GM12878 (cell line): ENCODE data around the gene STARD10. TPM values are rescaled to one million over a fixed set of nuclear protein-coding genes. Genes with fewer than 3 reads are reported as not detected.

Source experiments
- ATAC-seq: fragments of 200-7000 bp; cut with Tn5 transposase; 3 replicates; pipeline ENCODE4 v1.9.1; 2020; ENCODE audit warnings: mild to moderate bottlenecking, moderate library complexity
- BruUV-seq: library from RNA; stranded (reverse); fragments of 400-500 nt; replicated peaks from 2 replicates; lab custom pipeline; 2021; lab: Mats Ljungman, UMichigan
- CTCF ChIA-PET: fragments of 300-600 bp; sonication (Branson Sonifier 250); formaldehyde crosslinking; extraction: SDS; loops from one replicate; lab custom pipeline; 2021; ENCODE audit warnings: inconsistent platforms; lab: Yijun Ruan, JAX
- POLR2A ChIA-PET: fragments of 350-600 bp; formaldehyde crosslinking; extraction: SDS; loops from one replicate; lab custom pipeline; 2021; ENCODE audit warnings: inconsistent platforms; lab: Charles Lee
- RAD21 ChIA-PET: fragments of 300-600 bp; sonication (Branson Sonifier 250); formaldehyde crosslinking; loops from one replicate; lab custom pipeline; 2023; ENCODE audit warnings: antibody characterized with exemption; ENCODE audit not compliant: unreplicated experiment; lab: Charles Lee
- SMC1A ChIA-PET: fragments of 300-600 bp; sonication (Branson Sonifier 250); formaldehyde crosslinking; loops from one replicate; lab custom pipeline; 2023; ENCODE audit not compliant: unreplicated experiment, uncharacterized antibody; lab: Charles Lee
- DNase-seq: peaks from one replicate; pipeline ENCODE4 v3.0.0-alpha.2; 2011; ENCODE audit warnings: low read depth, low spot score
- FAIRE-seq: peaks from 3 replicates; lab custom pipeline; 2011; peaks lifted over from hg19 to GRCh38; lab: Jason Lieb, UNC
- H2AFZ ChIP-seq: 2 replicates; pipeline ENCODE4 v1.6.0; 2011; ENCODE audit warnings: low read depth, low read length, control low read depth; ENCODE audit not compliant: control insufficient read depth
- H3K27ac ChIP-seq: 2 replicates; pipeline ENCODE4 v1.5.1; 2011; ENCODE audit warnings: control low read depth; ENCODE audit not compliant: control insufficient read depth, insufficient read depth
- H3K27me3 ChIP-seq, 2 experiments: replicated peaks in 1 of 2; 2 replicates each; pipeline versions ENCODE4 v1.6.0 to v1.6.1; 2011; ENCODE audit warnings: low read length in 1 of 2; ENCODE audit not compliant: control insufficient read depth in 2 of 2, insufficient read depth in 2 of 2
- H3K36me3 ChIP-seq, 2 experiments: 2 replicates each; pipeline ENCODE4 v1.5.1; 2011; ENCODE audit warnings: low read length in 1 of 2; ENCODE audit not compliant: control insufficient read depth in 2 of 2, insufficient read depth in 2 of 2
- H3K4me1 ChIP-seq: 2 replicates; pipeline ENCODE4 v1.6.1; 2011; ENCODE audit warnings: mild to moderate bottlenecking, low read length, moderate library complexity, mixed read lengths; ENCODE audit not compliant: control insufficient read depth, insufficient read depth
- H3K4me2 ChIP-seq: 2 replicates; pipeline ENCODE4 v1.6.0; 2011; ENCODE audit warnings: control low read depth; ENCODE audit not compliant: control insufficient read depth, insufficient read depth
- H3K4me3 ChIP-seq: fragments of 200-600 bp; sonication (generic); 2 replicates; pipeline ENCODE4 v1.5.1; 2016
- H3K79me2 ChIP-seq: 2 replicates; pipeline ENCODE4 v1.6.0; 2011; ENCODE audit warnings: low read length; ENCODE audit not compliant: control insufficient read depth, insufficient read depth
- H3K9ac ChIP-seq: 2 replicates; pipeline ENCODE4 v1.8.0; 2011; ENCODE audit warnings: low read length, control low read depth, mixed read lengths; ENCODE audit not compliant: control insufficient read depth, insufficient read depth
- H3K9me3 ChIP-seq: replicated peaks from 3 replicates; pipeline ENCODE4 v1.5.1; 2011; ENCODE audit warnings: mild to moderate bottlenecking, low read length; ENCODE audit not compliant: control insufficient read depth, insufficient read depth
- H4K20me1 ChIP-seq: 2 replicates; pipeline ENCODE4 v1.6.0; 2011; ENCODE audit not compliant: control insufficient read depth, insufficient read depth
- BMI1 ChIP-seq: fragments of 450-650 bp; IDR thresholded peaks from 2 replicates; pipeline ENCODE4 v1.6.1; 2016; ENCODE audit warnings: mild to moderate bottlenecking, moderate library complexity, borderline replicate concordance
- CHD4 ChIP-seq: fragments of 200-600 bp; sonication (generic); IDR thresholded peaks from 2 replicates; pipeline ENCODE4 v1.6.1; 2016; ENCODE audit warnings: mild to moderate bottlenecking
- NFXL1 ChIP-seq: fragments of 450-650 bp; IDR thresholded peaks from 2 replicates; pipeline ENCODE4 v1.6.1; 2017; ENCODE audit warnings: antibody characterized with exemption, mild to moderate bottlenecking, borderline replicate concordance
- POU2F2 ChIP-seq: IDR thresholded peaks from 3 replicates; pipeline ENCODE4 v1.6.1; 2011; ENCODE audit warnings: low read depth, mild to moderate bottlenecking, low read length, borderline replicate concordance
- RAD51 ChIP-seq: fragments of 450-650 bp; IDR thresholded peaks from 2 replicates; pipeline ENCODE4 v1.6.1; 2016; ENCODE audit warnings: moderate library complexity, mild to moderate bottlenecking, inconsistent platforms
- SMC3 ChIP-seq: IDR thresholded peaks from 2 replicates; pipeline ENCODE4 v1.6.1; 2011; ENCODE audit warnings: low read length, improper control_type of control experiment, borderline replicate concordance
- ZBED1 ChIP-seq: IDR thresholded peaks from 2 replicates; pipeline ENCODE4 v1.6.1; 2016; ENCODE audit warnings: borderline replicate concordance
- WGBS: methylation state at CpG from one replicate; pipeline ENCODE4 v1.1.6; 2016; ENCODE audit warnings: low lambda C conversion rate; ENCODE audit not compliant: insufficient replicate concordance, insufficient coverage; ENCODE audit errors: missing lambda C conversion rate; 5-methylcytosine and 5-hydroxymethylcytosine counted together
- in situ Hi-C: fragments of 300-500 bp; cut with MboI; formaldehyde crosslinking; loops from 9 replicates; pipeline ENCODE4 v1.14.3; 2018; ENCODE audit warnings: mixed read lengths
- intact Hi-C: fragments of 100-400 bp; cut with micrococcal nuclease; formaldehyde crosslinking; loops from one replicate; pipeline ENCODE4 v1.14.2; 2022; ENCODE audit not compliant: unreplicated experiment
- polyA plus RNA-seq, 11 experiments: library from polyadenylated mRNA; depleted of rRNA in 4 of 11; unstranded in 6 of 11; stranded (reverse) in 5 of 11; fragments of >200 nt; fragmentation: Nextera tagmentation in 4 of 11; fragmentation: Illumina TruSeq in 1 of 11; extraction: Ambion mirVana in 4 of 11; extraction: Trizol in 1 of 11; gene quantifications; 1 replicate in 1 of 11; 2 replicates in 10 of 11; pipeline versions ENCODE4 v1.2.1 to v1.2.3, GENCODE V29; 2011 to 2016; ENCODE audit warnings: inconsistent platforms in 2 of 11, missing spikeins in 2 of 11, low read depth in 1 of 11
- total RNA-seq, 4 experiments: library from RNA; depleted of rRNA in 3 of 4; stranded (reverse); fragments of >200 nt in 3 of 4; fragmentation: Illumina TruSeq in 1 of 4; extraction: Trizol in 1 of 4; gene quantifications; 2 replicates each; pipeline versions ENCODE4 v1.2.1 to v1.2.3, GENCODE V29; 2013 to 2021
- TF ChIP-seq, protein P1 (sequence below): IDR thresholded peaks from 2 replicates; pipeline ENCODE4 v1.6.1; 2011; ENCODE audit warnings: low read depth, low read length, improper control_type of control experiment, borderline replicate concordance
- TF ChIP-seq, protein P2 (sequence below): fragments of 450-650 bp; IDR thresholded peaks from 2 replicates; pipeline ENCODE4 v1.6.1; 2016; ENCODE audit warnings: mild to moderate bottlenecking
- TF ChIP-seq, protein P3 (sequence below): fragments of 450-650 bp; conservative IDR thresholded peaks from 2 replicates; pipeline ENCODE4 v1.6.1; 2017; ENCODE audit warnings: mild to moderate bottlenecking, moderate library complexity

Gene STARD10
- total and polyA plus RNA-seq, 10 of the 15 experiments (the other 5 are each of a cell fraction or from before 2014, with no cell fraction given): 0.15 to 43.2 (median 23.1) TPM

DNA sequence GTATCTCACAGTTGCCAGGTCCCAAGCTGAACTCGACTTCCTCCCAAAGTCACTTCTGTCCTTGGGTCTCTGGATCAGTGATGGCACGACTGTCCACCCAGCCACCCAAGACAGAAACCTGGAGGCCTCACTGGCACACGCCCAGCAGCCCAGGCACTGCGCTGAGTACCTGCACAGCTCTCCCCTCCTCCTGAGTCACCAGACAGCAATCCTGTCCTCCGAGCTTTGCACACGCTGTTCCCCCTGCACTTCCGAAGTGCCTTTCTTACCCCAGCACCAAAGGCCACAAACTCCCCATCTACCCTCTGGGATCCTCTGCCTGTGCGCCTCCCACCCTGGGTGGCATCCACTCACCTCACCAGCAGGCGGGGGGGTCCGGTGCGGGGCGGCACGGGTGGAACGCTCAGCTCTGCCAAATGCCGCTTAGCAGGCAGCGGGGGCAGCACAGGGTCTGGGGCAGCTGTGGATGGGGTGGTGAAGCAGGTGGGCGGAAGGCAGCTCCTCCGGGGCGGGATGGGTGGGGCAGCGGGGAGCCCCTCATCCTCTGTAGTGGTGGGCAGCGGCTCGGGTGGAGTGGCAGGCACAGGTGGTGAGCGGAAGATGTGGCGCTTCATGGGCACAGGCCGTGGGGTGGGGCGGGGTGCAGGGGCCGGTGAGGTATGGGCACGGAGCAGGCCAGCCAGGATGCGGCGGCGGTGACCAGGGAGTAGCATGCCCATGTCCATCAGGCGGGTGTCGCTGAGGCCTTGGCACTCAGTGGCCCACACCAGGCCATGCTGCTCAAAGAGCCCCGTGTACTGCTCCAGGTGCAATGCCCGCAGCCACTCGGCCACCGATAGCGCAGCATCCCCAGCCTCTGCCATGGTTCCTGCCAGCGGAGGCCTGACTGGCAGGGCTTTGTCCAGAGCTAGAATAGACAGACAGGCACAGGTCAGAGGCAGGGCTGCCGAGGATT lies 67.3 kb downstream of the STARD10 start (continued):
- TF ChIP-seq, protein P1, sequence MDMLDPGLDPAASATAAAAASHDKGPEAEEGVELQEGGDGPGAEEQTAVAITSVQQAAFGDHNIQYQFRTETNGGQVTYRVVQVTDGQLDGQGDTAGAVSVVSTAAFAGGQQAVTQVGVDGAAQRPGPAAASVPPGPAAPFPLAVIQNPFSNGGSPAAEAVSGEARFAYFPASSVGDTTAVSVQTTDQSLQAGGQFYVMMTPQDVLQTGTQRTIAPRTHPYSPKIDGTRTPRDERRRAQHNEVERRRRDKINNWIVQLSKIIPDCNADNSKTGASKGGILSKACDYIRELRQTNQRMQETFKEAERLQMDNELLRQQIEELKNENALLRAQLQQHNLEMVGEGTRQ: no peak
- TF ChIP-seq ZBED1 (no peak), NFXL1 (no peak), RAD51 (no peak), CHD4 (no peak), SMC3 (no peak)
- TF ChIP-seq, protein P2, sequence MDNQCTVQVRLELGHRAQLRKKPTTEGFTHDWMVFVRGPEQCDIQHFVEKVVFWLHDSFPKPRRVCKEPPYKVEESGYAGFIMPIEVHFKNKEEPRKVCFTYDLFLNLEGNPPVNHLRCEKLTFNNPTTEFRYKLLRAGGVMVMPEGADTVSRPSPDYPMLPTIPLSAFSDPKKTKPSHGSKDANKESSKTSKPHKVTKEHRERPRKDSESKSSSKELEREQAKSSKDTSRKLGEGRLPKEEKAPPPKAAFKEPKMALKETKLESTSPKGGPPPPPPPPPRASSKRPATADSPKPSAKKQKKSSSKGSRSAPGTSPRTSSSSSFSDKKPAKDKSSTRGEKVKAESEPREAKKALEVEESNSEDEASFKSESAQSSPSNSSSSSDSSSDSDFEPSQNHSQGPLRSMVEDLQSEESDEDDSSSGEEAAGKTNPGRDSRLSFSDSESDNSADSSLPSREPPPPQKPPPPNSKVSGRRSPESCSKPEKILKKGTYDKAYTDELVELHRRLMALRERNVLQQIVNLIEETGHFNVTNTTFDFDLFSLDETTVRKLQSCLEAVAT: no peak

DNA sequence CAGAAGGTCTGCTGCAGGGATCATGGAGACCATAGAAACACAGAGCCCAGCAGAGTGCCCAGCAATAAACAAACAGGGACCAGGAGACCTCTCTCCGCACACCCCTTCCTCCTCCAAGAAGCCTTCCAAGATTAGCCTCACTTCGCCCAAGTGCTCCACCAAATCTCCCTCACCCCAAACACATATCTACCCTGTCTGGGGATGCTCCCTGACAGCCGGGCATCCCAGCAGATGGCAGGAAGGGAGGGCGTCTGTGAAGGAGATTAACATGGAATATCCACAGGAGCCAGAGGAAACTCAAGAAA lies 68.2 kb downstream of the STARD10 start:
- H4K20me1 ChIP-seq: peaks cover 3% of the 10 kb centered on the region; the same call in 1 of the 2 replicates
- FAIRE-seq: no peak
- H3K9ac ChIP-seq: no peak overlapping the region
- 75% methylated on average over 4 of the region's 4 CpGs for WGBS
- in situ Hi-C loops (loop anchor here (10.0 kb wide), 2 partner anchors 69 to 449 kb away; partner anchors contain the start of gene STARD10), intact Hi-C loops (loop anchor here (1.0 to 5.0 kb wide), 3 partner anchors 68 to 452 kb away; no protein-coding TSS in a partner anchor)
- ChIA-PET SMC1A (interaction anchor here (0.8 to 12.0 kb wide), 24 partner anchors 9 to 452 kb away, joined by 3 to 185 read pairs (median 5); partner anchors contain the start of gene STARD10), CTCF (interaction anchor here (0.6 to 18.4 kb wide), 39 partner anchors 8 to 1906 kb away, joined by 3 to 469 read pairs (median 4); partner anchors contain the start of genes ATG16L2 and STARD10), RAD21 (interaction anchor here (0.6 to 13.9 kb wide), 31 partner anchors 8 to 564 kb away, joined by 3 to 256 read pairs (median 4); partner anchors contain the start of genes ARAP1 and STARD10), POLR2A (interaction anchor here (1.1 to 1.4 kb wide), 3 partner anchors 67 to 90 kb away, joined by 3 to 12 read pairs (median 4); no protein-coding TSS in a partner anchor)
- H3K27ac ChIP-seq: no peak overlapping the region
- TF ChIP-seq POU2F2: no peak
- no peak for TF ChIP-seq BMI1
- TF ChIP-seq, protein P3, sequence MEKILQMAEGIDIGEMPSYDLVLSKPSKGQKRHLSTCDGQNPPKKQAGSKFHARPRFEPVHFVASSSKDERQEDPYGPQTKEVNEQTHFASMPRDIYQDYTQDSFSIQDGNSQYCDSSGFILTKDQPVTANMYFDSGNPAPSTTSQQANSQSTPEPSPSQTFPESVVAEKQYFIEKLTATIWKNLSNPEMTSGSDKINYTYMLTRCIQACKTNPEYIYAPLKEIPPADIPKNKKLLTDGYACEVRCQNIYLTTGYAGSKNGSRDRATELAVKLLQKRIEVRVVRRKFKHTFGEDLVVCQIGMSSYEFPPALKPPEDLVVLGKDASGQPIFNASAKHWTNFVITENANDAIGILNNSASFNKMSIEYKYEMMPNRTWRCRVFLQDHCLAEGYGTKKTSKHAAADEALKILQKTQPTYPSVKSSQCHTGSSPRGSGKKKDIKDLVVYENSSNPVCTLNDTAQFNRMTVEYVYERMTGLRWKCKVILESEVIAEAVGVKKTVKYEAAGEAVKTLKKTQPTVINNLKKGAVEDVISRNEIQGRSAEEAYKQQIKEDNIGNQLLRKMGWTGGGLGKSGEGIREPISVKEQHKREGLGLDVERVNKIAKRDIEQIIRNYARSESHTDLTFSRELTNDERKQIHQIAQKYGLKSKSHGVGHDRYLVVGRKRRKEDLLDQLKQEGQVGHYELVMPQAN: no peak
- no peak overlapping the region for H3K4me3 ChIP-seq
- H3K9me3 ChIP-seq: no peaks in the 10 kb centered on the region
- no peaks in the 10 kb centered on the region for H3K27me3 ChIP-seq
- H3K4me1 ChIP-seq: peaks cover 24% of the 10 kb centered on the region
- H3K79me2 ChIP-seq: peaks cover 57% of the 10 kb centered on the region
- no TSS peak for BruUV-seq
- no peak for DNase-seq
- no peak for ATAC-seq
- H2AFZ ChIP-seq: no peak overlapping the region
- no peak overlapping the region for H3K4me2 ChIP-seq
- peaks cover 9 to 21% of the 10 kb centered on the region in 2 experiments; a peak in 3 of 4 replicates for H3K36me3 ChIP-seq
